Upper lobe of left lung (tissue), 6 donors: ENCODE results near the gene NCBP1. TPM values are rescaled to one million over a fixed set of nuclear protein-coding genes. Genes with fewer than 3 reads are reported as not detected.
A peak's percentile ranks its signal among the peaks of the same experiment; 100 is the strongest.

Experiments
- ATAC-seq, 2 donors: fragments of 200-7000 bp; cut with Tn5 transposase; one replicate each; pipeline ENCODE4 v1.9.1; 2022; ENCODE audit warnings: mild to moderate bottlenecking in 2 of 2, moderate library complexity in 2 of 2; ENCODE audit not compliant: low FRiP score in 2 of 2
- DNase-seq, 2 donors: peaks; one replicate each; pipeline ENCODE4 v3.0.0-alpha.2; 2019 to 2020
- H3K27ac ChIP-seq, 4 donors: fragments of 200-600 bp; sonication (generic); one replicate each; pipeline ENCODE4 v1.5.1; 2016 to 2019
- H3K27me3 ChIP-seq, 4 donors: fragments of 200-600 bp; sonication (generic); one replicate each; pipeline ENCODE4 v1.5.1; 2017 to 2019
- H3K36me3 ChIP-seq, 4 donors: fragments of 200-600 bp; sonication (generic); one replicate each; pipeline ENCODE4 v1.5.1; 2016 to 2019
- H3K4me1 ChIP-seq, 4 donors: fragments of 200-600 bp; sonication (generic); one replicate each; pipeline ENCODE4 v1.5.1; 2018 to 2019
- H3K4me3 ChIP-seq, 4 donors: fragments of 200-600 bp; sonication (generic); one replicate each; pipeline ENCODE4 v1.5.1; 2017 to 2019; ENCODE audit warnings: mild to moderate bottlenecking in 2 of 4, moderate library complexity in 1 of 4
- H3K9me3 ChIP-seq, 4 donors: fragments of 200-600 bp; sonication (generic); one replicate each; pipeline ENCODE4 v1.5.1; 2018 to 2019
- EP300 ChIP-seq, 4 donors: sonication (generic); formaldehyde crosslinking; IDR thresholded peaks; one replicate each; pipeline ENCODE4 v1.5.1; 2017; ENCODE audit warnings: antibody characterized with exemption in 4 of 4, control low read depth in 2 of 4
- POLR2A ChIP-seq, 4 donors: fragments of 450-650 bp; IDR thresholded peaks; one replicate each; pipeline ENCODE4 v1.5.1; 2016 to 2017; ENCODE audit warnings: antibody characterized with exemption in 4 of 4, mild to moderate bottlenecking in 2 of 4
- POLR2AphosphoS5 ChIP-seq, 2 donors: sonication (generic); formaldehyde crosslinking; IDR thresholded peaks; one replicate each; pipeline ENCODE4 v1.5.1; 2017; ENCODE audit warnings: antibody characterized with exemption in 2 of 2
- WGBS, 2 donors: methylation state at CpG; one replicate each; pipeline ENCODE4 v1.1.5; 2017 to 2018; 5-methylcytosine and 5-hydroxymethylcytosine counted together
- total RNA-seq, 6 donors: library from RNA; depleted of rRNA in 4 of 6; stranded (reverse); fragments of >200 nt in 4 of 6; gene quantifications; one replicate each; pipeline versions ENCODE4 v1.1.0 to v1.2.1, GENCODE V29; 2016 to 2021
- TF ChIP-seq, protein P1 (sequence below), 6 experiments: fragments of 450-650 bp in 4 of 6; fragments of 200-600 bp in 2 of 6; sonication (generic) in 2 of 6; IDR thresholded peaks; one replicate each; pipeline ENCODE4 v1.5.1; 2016 to 2019; ENCODE audit warnings: antibody characterized with exemption in 6 of 6
- donor health status: DM: no; HTN: no; CAD: no; lungs with moderate emphysema.
- donor health status: DM: no; HTN: yes; CAD: no; lungs with severe emphysema.

NCBP1 gene
- total RNA-seq, 6 donors from 2014 or later = 16.3 to 51.3 (median 22.1) TPM

DNA sequence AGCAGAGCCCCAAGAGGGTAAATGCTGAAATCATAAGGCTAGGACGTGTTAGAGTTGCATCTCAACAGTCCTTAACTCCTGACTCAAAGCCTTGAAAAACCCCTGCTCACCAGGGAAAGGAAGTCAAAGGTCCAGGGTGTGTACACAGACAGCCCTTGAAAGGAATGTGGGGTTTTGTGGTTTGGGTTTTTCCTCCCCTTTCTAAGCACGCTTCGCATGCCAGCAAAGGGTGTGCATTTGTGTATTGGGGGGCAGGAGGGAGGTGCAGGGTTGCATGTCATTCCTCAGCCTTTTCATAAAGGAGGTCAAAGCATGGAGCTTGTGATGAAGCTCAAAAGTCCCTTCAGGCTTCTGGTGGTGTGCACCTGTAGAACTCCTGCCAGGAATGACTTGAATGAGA, 80.8 kb downstream of the NCBP1 start:
- TF ChIP-seq POLR2A (IDR thresholded peaks at IDR 0.05) (no peak), EP300 (IDR thresholded peaks at IDR 0.05) (no peak), POLR2AphosphoS5 (IDR thresholded peaks at IDR 0.05) (no peak)
- TF ChIP-seq, protein P1, sequence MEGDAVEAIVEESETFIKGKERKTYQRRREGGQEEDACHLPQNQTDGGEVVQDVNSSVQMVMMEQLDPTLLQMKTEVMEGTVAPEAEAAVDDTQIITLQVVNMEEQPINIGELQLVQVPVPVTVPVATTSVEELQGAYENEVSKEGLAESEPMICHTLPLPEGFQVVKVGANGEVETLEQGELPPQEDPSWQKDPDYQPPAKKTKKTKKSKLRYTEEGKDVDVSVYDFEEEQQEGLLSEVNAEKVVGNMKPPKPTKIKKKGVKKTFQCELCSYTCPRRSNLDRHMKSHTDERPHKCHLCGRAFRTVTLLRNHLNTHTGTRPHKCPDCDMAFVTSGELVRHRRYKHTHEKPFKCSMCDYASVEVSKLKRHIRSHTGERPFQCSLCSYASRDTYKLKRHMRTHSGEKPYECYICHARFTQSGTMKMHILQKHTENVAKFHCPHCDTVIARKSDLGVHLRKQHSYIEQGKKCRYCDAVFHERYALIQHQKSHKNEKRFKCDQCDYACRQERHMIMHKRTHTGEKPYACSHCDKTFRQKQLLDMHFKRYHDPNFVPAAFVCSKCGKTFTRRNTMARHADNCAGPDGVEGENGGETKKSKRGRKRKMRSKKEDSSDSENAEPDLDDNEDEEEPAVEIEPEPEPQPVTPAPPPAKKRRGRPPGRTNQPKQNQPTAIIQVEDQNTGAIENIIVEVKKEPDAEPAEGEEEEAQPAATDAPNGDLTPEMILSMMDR (IDR thresholded peaks at IDR 0.05) = no peak
- no peaks in the 10 kb centered on the region for H3K9me3 ChIP-seq
- no peak overlapping the region for H3K27ac ChIP-seq
- no peaks in the 10 kb centered on the region for H3K27me3 ChIP-seq
- H3K36me3 ChIP-seq = no peaks in the 10 kb centered on the region
- peaks cover 0 to 4% (median 1%) of the 10 kb centered on the region in 4 donors for H3K4me1 ChIP-seq
- no peak overlapping the region for H3K4me3 ChIP-seq
- ATAC-seq = peak in 1 of 2 donors; percentile 24
- no peak for DNase-seq
- WGBS, 2 donors = 31 to 51% methylated on average over 3 of the region's 3 CpGs

GRCh38 chr9:97717866-97718265, 84.2 kb downstream of the NCBP1 start:
- Histone ChIP-seq H3K4me3 (no peak overlapping the region), H3K27ac (no peak overlapping the region), H3K27me3 (no peaks in the 10 kb centered on the region), H3K9me3 (peaks cover 0 to 4% (median 2%) of the 10 kb centered on the region in 4 donors), H3K4me1 (no peaks in the 10 kb centered on the region), H3K36me3 (no peaks in the 10 kb centered on the region)
- no peak for DNase-seq
- WGBS, 2 donors = 53 to 76% methylated on average over 3 of the region's 3 CpGs
- TF ChIP-seq, protein P1 (IDR thresholded peaks at IDR 0.05) = no peak
- TF ChIP-seq POLR2A (IDR thresholded peaks at IDR 0.05) = no peak
- TF ChIP-seq EP300 (IDR thresholded peaks at IDR 0.05) = no peak
- no peak for TF ChIP-seq POLR2AphosphoS5 (IDR thresholded peaks at IDR 0.05)
- no peak for ATAC-seq

DNA sequence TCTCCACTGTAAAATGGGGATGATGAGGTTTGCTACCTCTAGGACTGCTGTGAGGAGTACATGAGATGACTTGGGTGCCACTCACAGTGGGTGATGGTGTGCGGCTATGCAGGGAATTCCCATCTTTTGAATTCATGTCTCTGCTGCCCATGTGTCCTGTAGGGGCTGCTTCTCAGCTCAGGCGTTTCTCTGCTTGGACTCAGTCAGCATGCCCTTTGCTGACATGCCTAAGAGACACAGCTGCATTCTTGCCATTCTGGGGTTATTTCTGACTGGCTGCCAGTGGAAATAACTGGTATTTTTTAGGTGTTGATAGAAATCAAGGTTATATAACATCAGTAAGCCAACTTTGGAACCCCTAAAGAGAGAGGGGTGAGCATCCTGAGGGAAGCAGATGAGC, 87.8 kb downstream of the NCBP1 start:
- H3K36me3 ChIP-seq = no peaks in the 10 kb centered on the region
- 81% methylated on average over 2 of the region's 2 CpGs for WGBS, 2 donors
- no peak overlapping the region for H3K27ac ChIP-seq
- ATAC-seq = no peak
- no peaks in the 10 kb centered on the region for H3K4me1 ChIP-seq
- H3K4me3 ChIP-seq = no peak overlapping the region
- no peak for TF ChIP-seq EP300 (IDR thresholded peaks at IDR 0.05)
- TF ChIP-seq POLR2AphosphoS5 (IDR thresholded peaks at IDR 0.05) = no peak
- no peak for TF ChIP-seq POLR2A (IDR thresholded peaks at IDR 0.05)
- TF ChIP-seq, protein P1 (IDR thresholded peaks at IDR 0.05) = no peak
- DNase-seq = no peak
- H3K27me3 ChIP-seq = no peaks in the 10 kb centered on the region
- peaks cover 0 to 4% (median 2%) of the 10 kb centered on the region in 4 donors for H3K9me3 ChIP-seq

- ATAC-seq (no peak), DNase-seq (no peak)
- no peak overlapping the region for H3K4me3 ChIP-seq
- H3K9me3 ChIP-seq = peaks cover 0 to 4% (median 2%) of the 10 kb centered on the region in 4 donors
- H3K27me3 ChIP-seq = no peaks in the 10 kb centered on the region
- H3K36me3 ChIP-seq = no peaks in the 10 kb centered on the region
- no peaks in the 10 kb centered on the region for H3K4me1 ChIP-seq
- TF ChIP-seq, protein P1 (IDR thresholded peaks at IDR 0.05) = no peak
- TF ChIP-seq POLR2AphosphoS5 (IDR thresholded peaks at IDR 0.05) (no peak), POLR2A (IDR thresholded peaks at IDR 0.05) (no peak), EP300 (IDR thresholded peaks at IDR 0.05) (no peak)
- 29 to 44% methylated on average over 2 of the region's 2 CpGs for WGBS, 2 donors
- H3K27ac ChIP-seq = no peak overlapping the region
Measured at GRCh38 chr9:97722331-97722730, 88.7 kb downstream of the NCBP1 start.

Other genes with a start within 250 kb of the NCBP1 start
- gene TDRD7, start 221.7 kb upstream of the NCBP1 start, total RNA-seq = 10 to 100 TPM in 5 of 6 donors, 1 to 10 TPM in 1; 9.0 to 21.0 (median 15.3) TPM
- 10 to 100 TPM in 1 of 6 donors, 1 to 10 TPM in 5; 4.4 to 12.6 (median 8.8) TPM for gene TMOD1, start 132.2 kb upstream of the NCBP1 start, total RNA-seq
- gene TSTD2, start 453 bp upstream of the NCBP1 start, total RNA-seq = 10 to 100 TPM; 10.4 to 26.0 (median 21.0) TPM
- 10 to 100 TPM; 10.4 to 26.8 (median 11.5) TPM for gene XPA, start 63.5 kb downstream of the NCBP1 start, total RNA-seq
- 1 to 10 TPM in 1 of 6 donors, not detected in 5; 1.8 TPM for gene FOXE1, start 219.4 kb downstream of the NCBP1 start, total RNA-seq